ENCODE measurements around the gene KRT73.
"Not testable (repeated sequence)": the region's sequence is repeated elsewhere in the genome, so short reads cannot be mapped to it uniquely, and the experiment has no call there.

The KRT73 gene

DNA sequence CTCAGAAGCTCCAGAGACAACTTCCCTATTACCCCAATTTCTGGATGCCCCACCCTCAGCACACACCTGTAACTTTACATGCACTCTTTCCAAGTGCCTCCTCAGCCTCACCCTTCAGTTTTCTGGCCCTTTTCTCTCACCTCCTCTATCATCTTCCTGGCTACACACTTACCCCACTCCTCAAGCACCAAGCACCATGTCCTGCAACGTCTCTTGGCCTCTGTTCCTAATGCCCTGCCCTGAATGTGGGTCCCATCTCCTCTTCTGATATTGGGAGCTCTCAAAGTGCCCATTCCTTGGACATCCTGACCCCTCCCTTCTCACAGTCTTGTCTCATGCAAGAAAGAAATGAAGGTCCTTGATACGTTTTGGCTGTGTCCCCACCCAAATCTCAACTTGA is 18.3 kb downstream of the KRT73 start:
- DNase-seq: no peak

DNA sequence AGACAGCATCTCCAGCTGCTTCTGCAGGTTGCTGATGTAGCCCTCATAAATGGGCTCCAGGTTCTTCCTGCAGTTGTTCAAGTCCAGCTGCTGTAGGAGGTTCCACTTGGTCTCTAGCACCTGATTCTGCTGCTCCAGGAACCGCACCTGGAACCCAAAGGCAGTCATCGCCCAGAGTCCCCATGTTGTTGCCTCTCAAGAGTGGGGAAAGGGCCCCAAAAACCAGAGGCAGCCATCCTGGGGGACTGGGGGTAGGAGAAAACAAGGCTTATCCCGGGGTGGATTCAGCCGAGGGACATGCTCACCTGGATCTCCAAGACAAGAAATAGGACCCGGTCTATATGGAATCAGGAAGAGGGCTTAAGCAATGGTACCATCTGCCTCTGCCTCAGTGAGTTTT is 19.4 kb downstream of the KRT73 start:
- DNase-seq: no peak

- DNase-seq: not testable (repeated sequence)
Observed at GRCh38 chr12:52594237-52594636, 24.1 kb downstream of the KRT73 start.

- no peak for DNase-seq
Observed at GRCh38 chr12:52591521-52591920, 26.8 kb downstream of the KRT73 start.

- no peak for DNase-seq
Observed at GRCh38 chr12:52590021-52590420, 28.3 kb downstream of the KRT73 start.

- DNase-seq: no peak
Observed at GRCh38 chr12:52587563-52587962, 30.8 kb downstream of the KRT73 start.

- DNase-seq: no peak
Observed at GRCh38 chr12:52585946-52586345, 32.4 kb downstream of the KRT73 start.

DNA sequence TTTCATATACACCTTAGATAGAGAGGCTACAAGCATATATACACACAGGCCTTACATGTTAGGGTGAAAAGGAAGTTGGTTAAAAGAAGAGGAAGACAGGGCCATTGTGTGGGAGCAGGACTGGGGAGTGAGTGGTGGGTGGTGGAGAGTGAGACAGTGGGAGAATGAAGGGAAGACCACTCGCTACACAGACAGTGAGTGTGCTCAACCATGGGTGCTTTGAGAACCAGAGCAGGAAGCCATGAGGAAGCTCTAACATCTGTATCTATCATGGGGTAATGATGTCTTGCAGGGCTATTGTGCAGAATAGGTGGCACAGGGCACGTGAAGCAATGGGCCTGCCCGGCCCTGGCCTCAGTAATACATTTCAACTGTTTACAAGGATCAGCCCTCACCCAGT is 33.3 kb downstream of the KRT73 start:
- no peak for DNase-seq

GRCh38 chr12:52584156-52584682 is 34.1 kb downstream of the KRT73 start:
- DNase-seq: no peak

DNA sequence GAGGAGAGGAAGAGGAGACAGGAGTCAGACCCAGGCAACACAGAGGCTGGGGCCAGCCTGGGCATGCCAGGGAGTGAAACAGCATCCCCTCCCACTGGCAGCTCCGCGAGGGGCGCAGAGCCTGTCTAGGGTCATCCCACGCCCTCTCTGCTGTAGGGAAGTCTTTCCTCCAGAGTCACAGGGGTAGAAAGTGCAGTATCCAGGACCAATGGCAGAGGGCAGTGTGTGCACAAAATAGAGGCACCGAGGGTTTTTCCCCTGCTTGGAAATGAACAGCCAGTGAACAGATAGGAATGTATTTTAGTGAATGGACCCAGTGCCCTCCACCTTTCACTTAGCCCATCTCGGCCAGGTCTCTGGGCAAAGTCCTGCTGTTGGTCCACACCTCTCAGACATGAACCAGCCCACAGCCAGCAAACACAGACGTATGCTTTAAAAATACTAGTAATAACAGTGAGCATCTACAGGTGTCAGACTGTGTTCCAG is 35.3 kb downstream of the KRT73 start:
- DNase-seq: no peak

DNA sequence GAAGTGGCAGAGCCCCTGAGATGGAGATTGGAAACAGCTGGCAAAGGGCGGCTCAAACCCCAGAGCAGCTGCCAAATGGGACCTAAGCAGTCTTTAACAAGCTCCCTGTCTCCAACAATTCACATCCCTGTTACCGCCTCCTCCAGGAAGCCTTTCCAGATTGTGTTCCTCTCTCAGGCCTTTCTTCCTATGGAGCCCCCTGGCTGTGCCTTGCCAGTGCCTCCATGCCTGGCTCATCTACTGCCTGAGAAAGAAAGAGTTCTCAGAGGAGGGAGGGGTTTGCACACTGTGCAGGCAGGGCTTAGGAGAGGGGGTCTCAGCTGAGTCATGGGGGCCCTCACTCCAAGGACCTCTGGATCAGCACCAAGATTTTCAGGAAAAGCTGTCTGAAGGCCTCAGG is 35.9 kb downstream of the KRT73 start:
- no peak for DNase-seq

DNA sequence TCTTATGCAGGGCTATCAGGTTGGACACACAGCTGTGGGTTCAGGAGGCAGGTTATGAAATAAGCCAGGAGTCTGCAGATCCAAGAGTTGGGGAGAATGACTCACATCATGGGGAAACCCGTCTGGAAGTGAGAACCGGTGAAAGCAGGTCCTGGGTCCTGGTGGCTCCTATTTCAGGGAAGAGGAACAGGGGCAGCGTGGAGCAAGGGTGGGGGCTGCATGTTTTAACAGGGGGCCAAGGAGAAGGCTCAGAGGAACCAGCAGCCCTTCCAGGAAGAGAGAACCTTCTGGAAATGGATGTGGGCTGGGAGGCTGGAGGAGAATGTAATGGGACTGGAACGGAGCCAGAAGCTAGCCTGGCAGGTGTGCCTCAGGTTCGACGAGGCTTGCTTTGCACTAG is 36.9 kb downstream of the KRT73 start:
- no peak for DNase-seq

DNA sequence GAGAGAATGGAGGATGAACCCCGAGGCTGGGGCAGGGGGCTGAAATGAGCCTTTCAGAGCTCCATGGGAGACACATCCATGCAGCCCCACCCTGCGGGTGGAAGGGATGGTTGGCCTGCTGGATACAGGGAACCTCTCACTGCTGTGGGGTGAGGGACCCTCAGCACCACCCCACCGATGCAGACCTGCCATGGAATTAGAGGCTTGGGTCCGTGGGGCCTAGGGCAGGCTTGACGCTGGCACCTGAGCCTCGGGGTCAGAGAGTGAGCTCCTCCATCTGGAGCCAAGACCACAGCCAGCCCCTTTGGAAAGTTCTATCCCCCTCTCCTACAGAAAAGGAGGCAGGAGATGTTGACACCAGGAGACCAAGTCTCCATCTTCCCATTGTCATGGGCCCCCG is 37.3 kb downstream of the KRT73 start:
- DNase-seq: no peak

DNA sequence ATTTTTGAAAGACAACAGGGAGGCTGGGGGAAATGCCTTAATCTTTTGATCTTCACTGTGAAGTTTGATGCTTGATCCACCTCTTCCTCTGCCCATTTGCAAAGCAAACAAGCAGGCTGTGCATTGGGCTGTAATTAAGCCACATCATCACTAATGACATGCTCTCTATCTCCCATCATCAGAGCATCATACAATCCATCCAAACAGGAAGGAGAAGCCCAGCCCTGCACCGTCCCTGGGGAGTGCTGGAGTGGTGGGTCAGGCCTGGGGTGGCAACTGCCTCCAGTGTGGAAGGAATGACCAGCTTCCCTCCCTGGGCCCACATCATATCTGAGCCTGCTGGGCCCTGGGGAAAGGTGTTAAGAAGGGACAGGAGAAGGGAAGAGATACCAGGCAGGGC is 37.9 kb downstream of the KRT73 start:
- DNase-seq: no peak

- DNase-seq: no peak
Observed at GRCh38 chr12:52579468-52580465, 38.6 kb downstream of the KRT73 start.

DNA sequence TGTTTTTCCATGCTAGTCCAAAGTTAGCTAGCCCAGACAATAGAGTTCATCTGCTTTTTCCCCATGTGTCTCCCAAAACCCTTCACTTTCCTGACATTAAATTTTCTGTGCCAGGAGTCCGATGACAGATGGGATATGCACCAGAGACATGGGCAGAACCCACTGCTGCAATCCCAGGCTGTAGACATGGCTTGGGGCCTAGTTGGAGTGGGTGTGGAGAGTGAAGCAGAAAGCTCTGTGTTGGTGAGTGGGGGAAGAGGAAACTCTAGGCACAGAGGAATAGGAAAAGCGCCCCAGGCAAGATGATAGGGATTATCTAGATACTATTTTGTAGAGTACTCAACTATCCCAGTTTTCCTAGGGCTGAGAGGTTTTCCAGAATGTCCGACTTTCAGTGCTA is 39.9 kb downstream of the KRT73 start:
- DNase-seq: no peak

DNA sequence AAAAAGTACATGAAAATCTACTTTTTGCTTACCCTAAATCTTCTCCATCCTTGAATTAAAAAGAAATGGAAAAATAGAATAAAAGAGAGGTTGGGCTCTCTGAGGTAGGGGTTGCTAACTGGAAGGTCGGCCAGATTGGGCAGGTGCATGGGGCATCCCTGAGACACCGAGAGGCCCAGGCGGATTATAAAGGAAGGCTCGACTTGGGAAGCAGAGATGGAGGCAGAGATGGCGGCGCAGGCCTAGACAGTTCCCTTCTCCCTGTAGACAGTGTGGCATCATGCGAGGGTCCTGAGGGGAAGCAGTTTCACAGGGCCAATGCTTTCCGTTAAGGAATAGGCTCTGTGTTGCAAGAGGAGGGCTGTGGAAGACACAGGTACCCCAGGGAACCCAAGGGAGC is 41.0 kb downstream of the KRT73 start:
- DNase-seq: no peak

DNA sequence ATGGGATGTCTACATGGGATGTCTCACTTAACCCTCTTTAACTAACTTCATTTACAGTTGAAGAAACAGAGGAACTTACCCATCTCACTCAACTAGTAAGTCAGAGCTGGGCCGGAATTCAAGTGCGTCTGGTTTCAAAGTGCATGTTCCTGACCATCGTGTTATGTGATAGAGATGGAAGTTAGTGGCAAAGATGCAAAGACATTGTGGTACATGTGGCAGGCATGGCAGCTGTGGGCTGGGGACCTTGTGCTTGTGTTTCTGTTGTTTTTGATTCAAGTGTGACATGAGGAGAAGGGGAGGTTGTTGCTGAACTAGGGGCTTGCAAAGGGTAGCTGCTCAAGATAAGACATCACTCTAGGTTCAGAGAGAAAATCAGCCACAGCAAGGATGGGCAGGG is 42.4 kb downstream of the KRT73 start:
- no peak for DNase-seq

DNA sequence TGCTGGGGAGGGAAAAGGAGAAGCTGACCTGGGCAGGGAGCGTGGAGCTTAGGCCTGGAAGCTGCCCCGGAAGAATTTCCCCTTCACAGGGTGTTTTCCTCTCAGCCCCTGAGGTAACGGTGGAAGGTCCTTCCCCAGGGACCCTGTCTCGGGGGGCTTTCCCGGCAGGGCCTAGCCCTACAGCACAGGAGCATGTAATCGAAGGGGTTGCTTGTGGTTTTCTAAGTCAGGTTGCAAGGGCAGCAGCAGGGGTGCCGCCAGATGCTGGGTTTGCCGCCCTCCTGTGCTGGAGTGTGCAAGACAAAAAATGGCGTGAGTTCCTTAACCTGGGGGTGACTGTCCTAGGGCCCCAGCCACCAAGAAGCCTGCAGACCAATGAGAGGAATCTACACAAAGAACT is 43.1 kb downstream of the KRT73 start:
- DNase-seq: no peak

DNA sequence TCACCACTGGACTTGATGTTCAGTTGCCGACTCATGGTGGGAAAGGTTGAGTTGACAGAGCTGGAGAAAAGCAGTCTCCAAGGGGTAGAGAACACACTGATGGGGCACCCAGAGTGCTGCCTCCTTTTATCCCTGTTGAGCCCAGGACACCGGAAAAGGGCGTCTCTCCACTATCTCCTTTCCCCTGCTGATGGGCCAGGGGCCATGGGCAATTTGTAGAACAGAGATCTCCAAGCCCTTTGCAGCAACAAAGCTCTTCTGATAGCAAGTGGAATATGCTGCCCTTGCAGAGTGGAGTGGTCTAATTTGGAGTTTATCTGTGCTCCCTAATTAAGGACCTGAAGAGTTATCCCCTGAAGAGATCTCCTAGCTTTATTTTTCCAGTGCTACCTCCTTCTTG is 44.6 kb downstream of the KRT73 start, which contains the start of gene KRT74:
TSS of gene KRT74 (minus strand) at position 101 of the 400 bp plus-strand sequence. CDS start at position 35, 66 bp downstream.
- no peak for DNase-seq

DNA sequence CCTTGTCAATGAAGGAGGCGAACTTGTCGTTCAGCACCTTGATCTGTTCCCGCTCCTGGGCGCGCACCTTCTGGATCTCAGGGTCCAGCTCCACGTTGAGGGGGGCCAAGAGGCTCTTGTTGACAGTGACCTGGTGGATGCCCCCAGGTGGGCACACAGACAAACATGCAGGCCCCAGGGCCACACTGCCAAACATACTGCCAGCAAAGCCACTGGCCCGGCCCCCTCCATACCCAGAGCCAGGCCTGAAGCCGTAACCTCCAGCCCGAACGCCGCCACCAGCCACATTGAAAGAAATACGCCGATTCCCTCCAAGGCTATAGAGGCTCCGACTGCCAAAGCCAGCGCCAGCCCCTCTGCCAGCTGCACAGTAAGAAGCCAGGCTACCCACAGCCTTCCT is 45.1 kb downstream of the KRT73 start:
- no peak for DNase-seq

DNA sequence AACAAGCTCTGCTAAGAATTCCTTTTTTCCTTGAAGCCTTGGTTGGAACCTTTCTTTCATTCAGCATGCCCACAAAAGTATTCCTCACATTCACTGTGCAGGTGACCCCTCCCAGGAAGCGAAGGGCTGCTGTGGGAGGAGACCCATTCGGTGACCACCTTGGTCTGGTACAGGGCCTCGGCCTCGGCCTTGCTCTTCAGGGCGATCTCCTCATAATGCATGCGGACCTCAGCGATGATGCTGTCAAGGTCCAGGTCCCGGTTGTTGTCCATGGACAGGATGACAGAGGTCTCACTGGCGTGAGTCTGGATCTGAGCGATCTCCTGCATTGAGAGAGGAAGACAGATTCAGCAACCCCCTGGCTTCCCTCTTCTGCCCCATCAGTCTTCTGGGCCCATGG is 47.8 kb downstream of the KRT73 start:
- no peak for DNase-seq

GRCh38 chr12:52568111-52568510 is 50.2 kb downstream of the KRT73 start:
- DNase-seq: no peak

DNA sequence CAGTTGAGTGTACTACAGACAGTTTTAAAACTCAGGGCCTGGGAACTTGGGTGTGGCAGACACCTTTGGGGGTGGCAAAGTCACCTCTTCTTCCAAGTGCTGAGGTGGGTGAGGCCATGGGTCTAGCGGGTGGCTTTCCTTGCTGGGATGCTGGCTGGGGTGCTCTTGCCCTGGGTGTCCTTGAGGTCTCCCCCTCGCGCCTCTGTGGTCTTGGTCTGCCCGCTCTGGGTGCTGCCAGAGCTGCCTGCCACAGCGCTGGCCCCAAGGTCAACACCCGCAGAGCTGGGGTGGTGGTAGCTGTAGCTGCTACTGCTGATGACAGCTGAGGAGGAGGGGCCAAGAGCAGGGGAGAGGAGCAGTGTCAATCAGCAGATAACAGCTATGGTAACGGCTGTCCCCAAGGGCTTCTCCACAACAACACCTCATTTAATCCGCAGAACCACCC is 51.5 kb downstream of the KRT73 start:
- DNase-seq: no peak
